Measurements from ENCODE around the gene ETAA1. TPM values are rescaled to one million over a fixed set of nuclear protein-coding genes. Genes with fewer than 3 reads are reported as not detected.

ETAA1 gene
- total and polyA plus RNA-seq, 2 of the 8 experiments (the other 6 are each of a cell fraction or from before 2014, with no cell fraction given), result 5.9 to 27.1 TPM

DNA sequence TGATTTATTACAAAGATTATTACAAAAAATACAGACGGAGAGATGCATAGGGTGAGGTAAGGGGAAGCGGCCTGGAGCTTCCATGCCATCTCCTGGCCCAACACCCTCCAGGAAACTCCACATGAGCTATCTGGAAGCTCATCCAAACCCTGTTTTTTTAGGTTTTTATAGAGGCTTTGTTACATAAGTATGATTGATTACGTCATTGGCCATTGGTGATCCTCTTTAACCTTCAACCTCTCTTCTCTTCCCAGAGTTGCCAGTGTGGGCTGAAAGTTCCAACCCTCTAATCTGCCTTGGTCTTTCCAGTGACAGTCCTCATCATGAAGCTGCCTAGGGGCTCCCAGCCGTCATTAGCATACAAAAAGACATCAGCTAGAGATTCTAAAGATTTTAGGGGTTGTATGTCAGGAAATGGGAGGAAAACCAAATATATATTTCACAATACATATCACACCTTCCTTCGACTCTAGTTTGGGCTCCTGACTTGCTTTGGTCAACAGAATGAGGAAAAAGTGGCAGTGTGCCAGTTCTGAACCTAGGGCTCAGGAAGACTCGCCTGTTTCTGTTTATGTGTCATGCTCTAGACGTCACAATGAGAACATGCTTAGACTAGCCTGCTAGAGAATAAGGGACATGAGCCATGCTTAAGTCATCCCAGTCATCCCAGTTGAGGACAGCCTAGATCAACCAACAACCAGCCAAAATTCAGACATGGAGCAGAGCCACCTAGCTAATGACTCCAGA lies 54.1 kb downstream of the ETAA1 start:
- no peak overlapping the region for H3K27ac ChIP-seq (ENCODE audit: low read depth, low read length)
- no peak overlapping the region for H4K8ac ChIP-seq (ENCODE audit: extremely low read depth, insufficient read depth, low read length)
- ChIA-PET CTCF (ENCODE audit: partially characterized antibody) (interaction anchor here (1.2 to 2.1 kb wide), 4 partner anchors 91 to 214 kb away, joined by 3 to 12 read pairs (median 4); no protein-coding TSS in a partner anchor), POLR2A (ENCODE audit: partially characterized antibody) (no interaction called here)
- no peak overlapping the region for H3K4me3 ChIP-seq (ENCODE audit: extremely low read depth in 1 of 4, insufficient read depth in 2 of 4, low read depth in 3 of 4, low read length in 4 of 4)
- H2AK5ac ChIP-seq (ENCODE audit: low read depth, low read length), result no peak overlapping the region
- H3K79me2 ChIP-seq (ENCODE audit: control insufficient read depth in 1 of 2, insufficient read depth in 2 of 2, low read length in 2 of 2), result no peaks in the 10 kb centered on the region
- H3K79me1 ChIP-seq (ENCODE audit: low read depth, low read length), result no peaks in the 10 kb centered on the region
- no peaks in the 10 kb centered on the region for H4K20me1 ChIP-seq (replicated peaks in 1 of 2; ENCODE audit: control insufficient read depth in 1 of 2, insufficient read depth in 2 of 2, low read length in 2 of 2)
- no peak overlapping the region for H3K56ac ChIP-seq (replicated peaks; ENCODE audit: insufficient read length, low read depth, low read length)
- H2BK5ac ChIP-seq (ENCODE audit: low read depth, low read length), result no peak overlapping the region
- H2BK12ac ChIP-seq (ENCODE audit: low read depth, low read length), result no peak overlapping the region
- H3K9me3 ChIP-seq (ENCODE audit: insufficient read depth in 2 of 2, low read depth in 1 of 2, low read length in 1 of 2), result no peaks in the 10 kb centered on the region
- TF ChIP-seq TEAD4 (IDR thresholded peaks at IDR 0.05; ENCODE audit: low read depth, low read length), result no peak
- TF ChIP-seq SUZ12 (IDR thresholded peaks at IDR 0.05; ENCODE audit: low read length), result no peak
- TF ChIP-seq CTBP2 (IDR thresholded peaks at IDR 0.05; ENCODE audit: borderline replicate concordance, insufficient read depth, insufficient read length, low read length), result no peak
- TF ChIP-seq RAD21 (IDR thresholded peaks at IDR 0.05 in 1 of 2, conservative IDR thresholded peaks at IDR 0.05 in 1 of 2; ENCODE audit: low read depth in 2 of 2, low read length in 2 of 2), result no peak
- no peak for TF ChIP-seq TAF1 (IDR thresholded peaks at IDR 0.05; ENCODE audit: low read depth, low read length)
- H2AFZ ChIP-seq (ENCODE audit: low read length), result no peak overlapping the region
- no peaks in the 10 kb centered on the region for H3K4me1 ChIP-seq (replicated peaks in 1 of 4; ENCODE audit: control insufficient read depth in 3 of 4, insufficient read depth in 4 of 4, low read length in 3 of 4)
- no peak overlapping the region for H4K5ac ChIP-seq (ENCODE audit: insufficient read length, low read depth, low read length)
- H3K23me2 ChIP-seq (ENCODE audit: low read depth, low read length), result no peaks in the 10 kb centered on the region
- H2BK15ac ChIP-seq (ENCODE audit: low read length), result no peak overlapping the region
- no peak overlapping the region for H2BK120ac ChIP-seq (replicated peaks; ENCODE audit: low read depth, low read length)
- H3K18ac ChIP-seq (ENCODE audit: extremely low read depth, low read length), result no peak overlapping the region
- WGBS, 2 experiments (ENCODE audit: extremely low coverage in 1 of 2, insufficient coverage in 1 of 2, insufficient read length in 1 of 2, insufficient replicate concordance in 2 of 2, low coverage in 1 of 2, low lambda C conversion rate in 2 of 2, missing lambda C conversion rate in 1 of 2), result 78% methylated on average over 7 of the region's 7 CpGs; no CpG with 5 or more reads in 1 of the 2 experiments
- no peaks in the 10 kb centered on the region for H3K27me3 ChIP-seq (replicated peaks in 1 of 4; ENCODE audit: control insufficient read depth in 3 of 4, extremely low read depth in 1 of 4, insufficient read depth in 3 of 4, low read length in 3 of 4)
- H3K23ac ChIP-seq (ENCODE audit: insufficient read length), result no peak overlapping the region
- no peak overlapping the region for H3K4me2 ChIP-seq (ENCODE audit: insufficient read depth in 1 of 2, low read depth in 2 of 2, low read length in 2 of 2)
- no peak overlapping the region for H2BK20ac ChIP-seq (ENCODE audit: low read length)
- H3K4ac ChIP-seq (replicated peaks; ENCODE audit: insufficient read length, low read depth, low read length), result no peak overlapping the region
- no peaks in the 10 kb centered on the region for H3K36me3 ChIP-seq (ENCODE audit: control insufficient read depth in 2 of 4, insufficient read depth in 4 of 4, low read length in 3 of 4)
- DNase-seq (ENCODE audit: low read depth in 1 of 2, low spot score in 2 of 2) (no peak), FAIRE-seq (no peak)
- no peak overlapping the region for H3K14ac ChIP-seq (ENCODE audit: insufficient read length)
- no peak overlapping the region for H3K9ac ChIP-seq (replicated peaks in 1 of 4; ENCODE audit: extremely low read depth in 1 of 4, low read depth in 3 of 4, low read length in 3 of 4)
- H4K91ac ChIP-seq (replicated peaks; ENCODE audit: insufficient read length, low read length), result no peak overlapping the region

Measured in H1 (cell line).